Upper lobe of left lung (tissue), 6 donors: ENCODE measurements around the gene UBE2U. TPM values are rescaled to one million over a fixed set of nuclear protein-coding genes. Genes with fewer than 3 reads are reported as not detected.

Experiments
- ATAC-seq, 2 donors: fragments of 200-7000 bp; cut with Tn5 transposase; one replicate each; pipeline ENCODE4 v1.9.1; 2022; ENCODE audit warnings: mild to moderate bottlenecking in 2 of 2, moderate library complexity in 2 of 2; ENCODE audit not compliant: low FRiP score in 2 of 2
- DNase-seq, 2 donors: peaks; one replicate each; pipeline ENCODE4 v3.0.0-alpha.2; 2019 to 2020
- H3K27ac ChIP-seq, 4 donors: fragments of 200-600 bp; sonication (generic); one replicate each; pipeline ENCODE4 v1.5.1; 2016 to 2019
- H3K27me3 ChIP-seq, 4 donors: fragments of 200-600 bp; sonication (generic); one replicate each; pipeline ENCODE4 v1.5.1; 2017 to 2019
- H3K36me3 ChIP-seq, 4 donors: fragments of 200-600 bp; sonication (generic); one replicate each; pipeline ENCODE4 v1.5.1; 2016 to 2019
- H3K4me1 ChIP-seq, 4 donors: fragments of 200-600 bp; sonication (generic); one replicate each; pipeline ENCODE4 v1.5.1; 2018 to 2019
- H3K4me3 ChIP-seq, 4 donors: fragments of 200-600 bp; sonication (generic); one replicate each; pipeline ENCODE4 v1.5.1; 2017 to 2019; ENCODE audit warnings: mild to moderate bottlenecking in 2 of 4, moderate library complexity in 1 of 4
- H3K9me3 ChIP-seq, 4 donors: fragments of 200-600 bp; sonication (generic); one replicate each; pipeline ENCODE4 v1.5.1; 2018 to 2019
- CTCF ChIP-seq, 6 experiments: fragments of 450-650 bp in 4 of 6; fragments of 200-600 bp in 2 of 6; sonication (generic) in 2 of 6; IDR thresholded peaks; one replicate each; pipeline ENCODE4 v1.5.1; 2016 to 2019; ENCODE audit warnings: antibody characterized with exemption in 6 of 6
- EP300 ChIP-seq, 4 donors: sonication (generic); formaldehyde crosslinking; IDR thresholded peaks; one replicate each; pipeline ENCODE4 v1.5.1; 2017; ENCODE audit warnings: antibody characterized with exemption in 4 of 4, control low read depth in 2 of 4
- POLR2A ChIP-seq, 4 donors: fragments of 450-650 bp; IDR thresholded peaks; one replicate each; pipeline ENCODE4 v1.5.1; 2016 to 2017; ENCODE audit warnings: antibody characterized with exemption in 4 of 4, mild to moderate bottlenecking in 2 of 4
- POLR2AphosphoS5 ChIP-seq, 2 donors: sonication (generic); formaldehyde crosslinking; IDR thresholded peaks; one replicate each; pipeline ENCODE4 v1.5.1; 2017; ENCODE audit warnings: antibody characterized with exemption in 2 of 2
- WGBS, 2 donors: methylation state at CpG; one replicate each; pipeline ENCODE4 v1.1.5; 2017 to 2018; 5-methylcytosine and 5-hydroxymethylcytosine counted together
- total RNA-seq, 6 donors: library from RNA; depleted of rRNA in 4 of 6; stranded (reverse); fragments of >200 nt in 4 of 6; gene quantifications; one replicate each; pipeline versions ENCODE4 v1.1.0 to v1.2.1, GENCODE V29; 2016 to 2021
- donor health status: DM: no; HTN: no; CAD: no; lungs with moderate emphysema.
- donor health status: DM: no; HTN: yes; CAD: no; lungs with severe emphysema.

Gene UBE2U
- total RNA-seq, 6 donors from 2014 or later = 0.34 TPM; not detected in 5

- no peak for ATAC-seq
- Histone ChIP-seq H3K4me1 (peaks cover 0 to 10% (median 0%) of the 10 kb centered on the region in 4 donors), H3K27me3 (no peaks in the 10 kb centered on the region), H3K4me3 (no peak overlapping the region), H3K9me3 (no peaks in the 10 kb centered on the region), H3K36me3 (no peaks in the 10 kb centered on the region), H3K27ac (no peak overlapping the region)
- DNase-seq = no peak
- TF ChIP-seq EP300 (IDR thresholded peaks at IDR 0.05) (no peak), POLR2A (IDR thresholded peaks at IDR 0.05) (no peak), CTCF (IDR thresholded peaks at IDR 0.05) (no peak), POLR2AphosphoS5 (IDR thresholded peaks at IDR 0.05) (no peak)
- WGBS, 2 donors = 80 to 82% methylated on average over 5 of the region's 5 CpGs
These were observed 106.0 kb downstream of the UBE2U start for GRCh38 chr1:64309431-64309831.

GRCh38 chr1:64310760-64311159 is 107.3 kb downstream of the UBE2U start:
- TF ChIP-seq POLR2AphosphoS5 (IDR thresholded peaks at IDR 0.05) (no peak), EP300 (IDR thresholded peaks at IDR 0.05) (no peak), CTCF (IDR thresholded peaks at IDR 0.05) (no peak), POLR2A (IDR thresholded peaks at IDR 0.05) (no peak)
- no peak overlapping the region for H3K27ac ChIP-seq
- H3K4me3 ChIP-seq = no peak overlapping the region
- DNase-seq (no peak), ATAC-seq (no peak)
- H3K9me3 ChIP-seq = no peaks in the 10 kb centered on the region
- no peaks in the 10 kb centered on the region for H3K27me3 ChIP-seq
- peaks cover 0 to 10% (median 0%) of the 10 kb centered on the region in 4 donors for H3K4me1 ChIP-seq
- no peaks in the 10 kb centered on the region for H3K36me3 ChIP-seq
- WGBS, 2 donors = 91 to 95% methylated on average over 1 of the region's 1 CpG

- no peak for TF ChIP-seq CTCF (IDR thresholded peaks at IDR 0.05)
- no peaks in the 10 kb centered on the region for H3K9me3 ChIP-seq
- H3K27me3 ChIP-seq = no peaks in the 10 kb centered on the region
- peaks cover 0 to 10% (median 0%) of the 10 kb centered on the region in 4 donors for H3K4me1 ChIP-seq
- ATAC-seq (no peak), DNase-seq (no peak)
- WGBS, 2 donors = 93 to 100% methylated on average over 4 of the region's 4 CpGs
- no peaks in the 10 kb centered on the region for H3K36me3 ChIP-seq
- no peak overlapping the region for H3K4me3 ChIP-seq
- H3K27ac ChIP-seq = no peak overlapping the region
These were observed 109.0 kb downstream of the UBE2U start for GRCh38 chr1:64312431-64312830.

- no peaks in the 10 kb centered on the region for H3K36me3 ChIP-seq
- H3K4me3 ChIP-seq = no peak overlapping the region
- TF ChIP-seq POLR2A (IDR thresholded peaks at IDR 0.05) (no peak), POLR2AphosphoS5 (IDR thresholded peaks at IDR 0.05) (no peak), CTCF (IDR thresholded peaks at IDR 0.05) (no peak), EP300 (IDR thresholded peaks at IDR 0.05) (no peak)
- ATAC-seq (no peak), DNase-seq (no peak)
- WGBS, 2 donors = 78 to 81% methylated on average over 5 of the region's 5 CpGs
- H3K4me1 ChIP-seq = peaks cover 0 to 6% (median 0%) of the 10 kb centered on the region in 4 donors
- no peaks in the 10 kb centered on the region for H3K27me3 ChIP-seq
- no peak overlapping the region for H3K27ac ChIP-seq
- H3K9me3 ChIP-seq = no peaks in the 10 kb centered on the region
These were observed 112.0 kb downstream of the UBE2U start for GRCh38 chr1:64315402-64315801.
